HG03097 (cell line): Measurements from ENCODE around the gene OTOR.

Experiments used
- ATAC-seq: cut with Tn5 transposase; IDR thresholded peaks from one replicate; pipeline ENCODE4 v1.9.1; 2021; ENCODE audit not compliant: unreplicated experiment, low FRiP score

OTOR gene

GRCh38 chr20:16747291-16747811, 807 bp upstream of the OTOR start:
- ATAC-seq: no peak

- ATAC-seq: no peak
These were observed 1.4 kb downstream of the OTOR start for GRCh38 chr20:16749573-16749972.

GRCh38 chr20:16752082-16752481, 3.9 kb downstream of the OTOR start:
- ATAC-seq: no peak

GRCh38 chr20:16752901-16753300, 4.7 kb downstream of the OTOR start:
- ATAC-seq: no peak

- no peak for ATAC-seq
These were observed 10.5 kb downstream of the OTOR start for GRCh38 chr20:16758454-16759180.

GRCh38 chr20:16759181-16759563, 11.0 kb downstream of the OTOR start:
- ATAC-seq: no peak

- no peak for ATAC-seq
These were observed 12.5 kb downstream of the OTOR start for GRCh38 chr20:16760431-16761304.

GRCh38 chr20:16761305-16761829, 13.2 kb downstream of the OTOR start:
- no peak for ATAC-seq

- no peak for ATAC-seq
These were observed 16.4 kb downstream of the OTOR start for GRCh38 chr20:16764560-16764959.

GRCh38 chr20:16771213-16771612, 23.1 kb downstream of the OTOR start:
- ATAC-seq: no peak

- no peak for ATAC-seq
These were observed 27.8 kb downstream of the OTOR start for GRCh38 chr20:16775961-16776360.

GRCh38 chr20:16777126-16777525, 29.0 kb downstream of the OTOR start:
- ATAC-seq: no peak

GRCh38 chr20:16778159-16778558, 30.0 kb downstream of the OTOR start:
- ATAC-seq: no peak

GRCh38 chr20:16781496-16781895, 33.3 kb downstream of the OTOR start:
- no peak for ATAC-seq

GRCh38 chr20:16785226-16785625, 37.1 kb downstream of the OTOR start:
- no peak for ATAC-seq
